Esophagus muscularis mucosa (tissue), 4 donors: Measurements from ENCODE around the gene SLC2A11.

Experiments used
- CTCF ChIP-seq, 3 experiments: fragments of 200-600 bp in 2 of 3; fragments of 450-650 bp in 1 of 3; sonication (generic) in 2 of 3; IDR thresholded peaks; one replicate each; pipeline ENCODE4 v1.5.1; 2017 to 2019; ENCODE audit warnings: antibody characterized with exemption in 3 of 3, mild to moderate bottlenecking in 2 of 3, moderate library complexity in 1 of 3
- EP300 ChIP-seq: sonication (generic); formaldehyde crosslinking; IDR thresholded peaks from one replicate; pipeline ENCODE4 v1.6.1; 2017; ENCODE audit warnings: antibody characterized with exemption
- POLR2A ChIP-seq: fragments of 450-650 bp; IDR thresholded peaks from one replicate; pipeline ENCODE4 v1.6.1; 2017; ENCODE audit warnings: antibody characterized with exemption, moderate library complexity, mild to moderate bottlenecking, low read depth
- POLR2AphosphoS5 ChIP-seq, 2 donors: sonication (generic); formaldehyde crosslinking; IDR thresholded peaks; one replicate each; pipeline ENCODE4 v1.6.1; 2017; ENCODE audit warnings: antibody characterized with exemption in 2 of 2

- TF ChIP-seq EP300 (no peak), CTCF (IDR thresholded peaks at IDR 0.05) (peak; percentile 25 to 34 (median 28)), POLR2A (no peak), POLR2AphosphoS5 (IDR thresholded peaks at IDR 0.05) (no peak)
These were observed 4.4 kb downstream of the SLC2A11 start for GRCh38 chr22:23862103-23862502.
